OCI-LY3 (cell line): ENCODE data around the gene GKN2.

Experiments
- H2AFZ ChIP-seq: fragments of 200-600, 300-600 bp; shearing (Covaris generic); 2 replicates; pipeline ENCODE4 v1.6.0; 2014; ENCODE audit warnings: antibody characterized with exemption, low read depth, low read length
- H3K27ac ChIP-seq: fragments of 200-600, 300-600 bp; sonication (generic); 2 replicates; pipeline ENCODE4 v1.5.1; 2014; ENCODE audit warnings: mild to moderate bottlenecking, low read length, moderate library complexity, mixed read lengths
- H3K27me3 ChIP-seq: fragments of 200-600, 300-600 bp; sonication (generic); 2 replicates; pipeline ENCODE4 v1.6.1; 2014; ENCODE audit warnings: low read depth, low read length, mixed read lengths
- H3K36me3 ChIP-seq: fragments of 200-600, 300-600 bp; sonication (generic); replicated peaks from 2 replicates; pipeline ENCODE3; 2014; ENCODE audit warnings: low read depth, low read length, mixed read lengths
- H3K4me1 ChIP-seq: fragments of 300-600, 200-600 bp; sonication (generic); 2 replicates; pipeline ENCODE4 v1.6.1; 2014; ENCODE audit warnings: low read length, mixed read lengths
- H3K4me2 ChIP-seq: fragments of 200-600, 300-600 bp; sonication (generic); 2 replicates; pipeline ENCODE4 v1.6.1; 2014; ENCODE audit warnings: low read length, mixed read lengths
- H3K4me3 ChIP-seq: fragments of 300-600, 200-600 bp; sonication (generic); 2 replicates; pipeline ENCODE4 v1.5.1; 2014; ENCODE audit warnings: antibody characterized with exemption, mild to moderate bottlenecking, low read length, moderate library complexity
- H3K79me2 ChIP-seq: fragments of 300-600, 200-600 bp; shearing (Covaris generic); 2 replicates; pipeline ENCODE4 v1.6.1; 2014; ENCODE audit warnings: mild to moderate bottlenecking, low read length, mixed read lengths
- H3K9ac ChIP-seq: fragments of 300-600, 200-600 bp; shearing (Covaris generic); 2 replicates; pipeline ENCODE4 v1.6.0; 2014; ENCODE audit warnings: mild to moderate bottlenecking, low read length, moderate library complexity
- H3K9me3 ChIP-seq: fragments of 200-600, 300-600 bp; shearing (Covaris generic); 2 replicates; pipeline ENCODE4 v1.6.1; 2014; ENCODE audit warnings: low read length, mixed read lengths; ENCODE audit not compliant: insufficient read depth
- H4K20me1 ChIP-seq: fragments of 200-600, 300-600 bp; sonication (generic); 2 replicates; pipeline ENCODE4 v1.6.1; 2016; ENCODE audit warnings: low read length, mixed read lengths; ENCODE audit not compliant: insufficient read depth
- CTCF ChIP-seq: fragments of 200-600, 300-600 bp; sonication (generic); IDR thresholded peaks from 2 replicates; pipeline ENCODE4 v1.5.1; 2014; ENCODE audit warnings: antibody characterized with exemption, low read length, low read depth
- EZH2phosphoT487 ChIP-seq: fragments of 200-600 bp; shearing (Covaris generic); IDR thresholded peaks from 2 replicates; pipeline ENCODE4 v1.6.1; 2018; ENCODE audit warnings: antibody characterized with exemption, mixed run types, low read depth

GKN2 gene

DNA sequence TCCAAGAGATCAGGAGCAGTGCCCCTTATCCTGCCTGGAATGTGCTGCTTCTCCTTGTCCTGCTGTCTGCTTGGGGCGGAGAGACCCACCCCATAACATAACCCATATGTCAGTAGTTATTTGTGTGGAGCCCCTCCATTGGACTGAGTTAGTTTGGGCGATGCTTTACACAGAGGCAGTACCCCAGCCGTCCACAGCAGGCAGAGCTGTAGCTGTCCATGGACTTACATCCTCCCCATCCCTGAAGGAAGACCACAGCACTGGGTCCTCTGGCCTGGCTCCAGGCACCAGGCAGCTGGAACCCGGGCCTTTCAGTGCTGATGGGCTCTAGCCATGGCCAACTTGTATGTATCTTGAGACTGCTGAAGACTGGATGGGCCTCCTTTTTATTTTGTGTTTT lies 20.3 kb downstream of the GKN2 start:
- Histone ChIP-seq H4K20me1 (no peaks in the 10 kb centered on the region), H3K4me3 (no peak overlapping the region), H3K27me3 (0 out of 2 replicates have a peak, but pooled peaks cover 2% of the 10 kb centered on the region), H3K27ac (no peak overlapping the region), H3K36me3 (no peaks in the 10 kb centered on the region), H2AFZ (no peak overlapping the region), H3K9me3 (no peaks in the 10 kb centered on the region), H3K4me2 (no peak overlapping the region), H3K9ac (no peak overlapping the region), H3K79me2 (no peaks in the 10 kb centered on the region), H3K4me1 (peaks cover 7% of the 10 kb centered on the region)
- TF ChIP-seq EZH2phosphoT487: no peak
- no peak for TF ChIP-seq CTCF

- no peaks in the 10 kb centered on the region for H4K20me1 ChIP-seq
- no peak overlapping the region for H3K27ac ChIP-seq
- peaks cover 7% of the 10 kb centered on the region for H3K4me1 ChIP-seq
- no peak overlapping the region for H3K4me3 ChIP-seq
- H3K27me3 ChIP-seq: 0 out of 2 replicates have a peak, but pooled peaks cover 2% of the 10 kb centered on the region
- H3K9ac ChIP-seq: no peak overlapping the region
- no peaks in the 10 kb centered on the region for H3K79me2 ChIP-seq
- H3K36me3 ChIP-seq: no peaks in the 10 kb centered on the region
- H3K9me3 ChIP-seq: no peaks in the 10 kb centered on the region
- H2AFZ ChIP-seq: no peak overlapping the region
- no peak overlapping the region for H3K4me2 ChIP-seq
- no peak for TF ChIP-seq CTCF
- no peak for TF ChIP-seq EZH2phosphoT487
These were observed 20.9 kb downstream of the GKN2 start for GRCh38 chr2:68931799-68932198.

- Histone ChIP-seq H4K20me1 (no peaks in the 10 kb centered on the region), H3K27ac (peak overlapping the region; percentile 39), H3K4me2 (peak overlapping the region; percentile 7; the same call in 1 of the 2 replicates), H3K4me1 (peaks cover 5% of the 10 kb centered on the region), H3K9me3 (no peaks in the 10 kb centered on the region), H3K79me2 (no peaks in the 10 kb centered on the region), H3K9ac (no peak overlapping the region), H3K27me3 (no peaks in the 10 kb centered on the region), H3K4me3 (no peak overlapping the region), H2AFZ (no peak overlapping the region), H3K36me3 (no peaks in the 10 kb centered on the region)
- TF ChIP-seq CTCF (no peak), EZH2phosphoT487 (no peak)
These were observed 21.5 kb downstream of the GKN2 start for GRCh38 chr2:68931149-68931711.

DNA sequence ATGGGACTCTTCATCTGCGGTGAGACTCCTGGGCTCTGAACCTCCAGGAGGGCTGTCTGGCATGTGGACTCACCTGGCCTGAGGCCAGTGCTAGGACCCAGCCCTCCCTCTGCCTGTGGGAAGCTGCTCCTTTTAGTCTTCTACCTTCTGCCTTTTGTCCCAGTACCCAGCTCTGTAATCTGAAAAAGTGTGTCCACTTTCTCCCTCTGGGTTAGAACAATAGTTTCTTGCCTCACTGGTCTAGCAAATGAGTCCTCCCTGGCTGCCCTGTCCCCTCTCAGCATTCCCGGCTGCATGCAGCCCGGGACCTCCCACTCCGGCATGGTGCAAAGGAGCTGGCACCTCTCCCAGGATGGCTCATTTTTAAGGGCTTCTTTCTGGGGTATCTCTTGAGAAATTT lies 25.9 kb downstream of the GKN2 start:
- Histone ChIP-seq H3K36me3 (no peaks in the 10 kb centered on the region), H3K79me2 (no peaks in the 10 kb centered on the region), H3K4me2 (no peak overlapping the region), H3K27me3 (no peaks in the 10 kb centered on the region), H3K4me3 (no peak overlapping the region), H3K27ac (no peak overlapping the region), H3K9me3 (no peaks in the 10 kb centered on the region), H2AFZ (no peak overlapping the region), H3K4me1 (peaks cover 35% of the 10 kb centered on the region), H3K9ac (no peak overlapping the region), H4K20me1 (no peaks in the 10 kb centered on the region)
- no peak for TF ChIP-seq CTCF
- TF ChIP-seq EZH2phosphoT487: no peak
